GM12873 (cell line): Measurements from ENCODE around the gene OR6B2.

Experiments
- TF ChIP-seq, protein P1 (sequence below): IDR thresholded peaks from 2 replicates; pipeline ENCODE4 v1.5.1; 2012; ENCODE audit warnings: low read depth, mild to moderate bottlenecking, moderate library complexity, low read length, control low read depth; ENCODE audit not compliant: insufficient read depth; ENCODE audit errors: missing control alignments

OR6B2 gene

DNA sequence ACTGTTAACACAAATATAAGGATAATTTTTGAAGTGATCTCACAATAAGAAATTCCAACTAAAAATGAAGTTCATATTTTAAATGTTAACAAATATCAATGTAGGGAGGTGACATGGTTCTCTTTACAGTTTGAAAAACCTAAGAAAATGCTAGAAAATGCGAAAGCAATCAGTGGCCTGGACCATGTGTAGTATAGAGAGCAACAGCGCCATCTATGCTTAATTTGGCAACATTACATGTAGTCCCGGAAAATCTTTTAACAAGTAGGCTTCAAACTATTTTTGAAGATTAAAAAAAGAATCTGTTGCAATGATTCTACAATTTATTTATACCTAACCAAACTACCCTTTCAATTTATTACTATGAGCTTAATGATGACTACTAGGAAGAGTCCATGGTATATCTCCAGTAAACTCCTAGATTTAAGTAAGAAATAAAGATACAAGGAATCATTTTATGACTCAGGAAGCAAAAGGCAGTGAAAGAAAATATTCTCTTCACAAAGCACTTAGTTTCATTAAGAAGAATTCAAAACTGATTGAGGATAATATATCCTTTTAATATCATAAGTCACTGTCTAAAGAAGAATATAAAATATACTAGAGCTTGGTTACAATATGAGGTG lies 38.4 kb downstream of the OR6B2 start:
- TF ChIP-seq, protein P1, sequence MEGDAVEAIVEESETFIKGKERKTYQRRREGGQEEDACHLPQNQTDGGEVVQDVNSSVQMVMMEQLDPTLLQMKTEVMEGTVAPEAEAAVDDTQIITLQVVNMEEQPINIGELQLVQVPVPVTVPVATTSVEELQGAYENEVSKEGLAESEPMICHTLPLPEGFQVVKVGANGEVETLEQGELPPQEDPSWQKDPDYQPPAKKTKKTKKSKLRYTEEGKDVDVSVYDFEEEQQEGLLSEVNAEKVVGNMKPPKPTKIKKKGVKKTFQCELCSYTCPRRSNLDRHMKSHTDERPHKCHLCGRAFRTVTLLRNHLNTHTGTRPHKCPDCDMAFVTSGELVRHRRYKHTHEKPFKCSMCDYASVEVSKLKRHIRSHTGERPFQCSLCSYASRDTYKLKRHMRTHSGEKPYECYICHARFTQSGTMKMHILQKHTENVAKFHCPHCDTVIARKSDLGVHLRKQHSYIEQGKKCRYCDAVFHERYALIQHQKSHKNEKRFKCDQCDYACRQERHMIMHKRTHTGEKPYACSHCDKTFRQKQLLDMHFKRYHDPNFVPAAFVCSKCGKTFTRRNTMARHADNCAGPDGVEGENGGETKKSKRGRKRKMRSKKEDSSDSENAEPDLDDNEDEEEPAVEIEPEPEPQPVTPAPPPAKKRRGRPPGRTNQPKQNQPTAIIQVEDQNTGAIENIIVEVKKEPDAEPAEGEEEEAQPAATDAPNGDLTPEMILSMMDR: peak; percentile 72

GRCh38 chr2:239990966-239991365 lies 39.3 kb downstream of the OR6B2 start:
- TF ChIP-seq, protein P1: no peak

GRCh38 chr2:239985356-239985755 lies 44.9 kb downstream of the OR6B2 start:
- TF ChIP-seq, protein P1: no peak

- TF ChIP-seq, protein P1: no peak
Observed at GRCh38 chr2:239984421-239985194, 45.6 kb downstream of the OR6B2 start.

GRCh38 chr2:239983004-239983778 lies 47.0 kb downstream of the OR6B2 start:
- TF ChIP-seq, protein P1: no peak
